ENCODE measurements around the gene TSSK3.

The TSSK3 gene

GRCh38 chr1:32332290-32333079 lies 29.9 kb upstream of the TSSK3 start:
- H3K27me3 ChIP-seq (ENCODE audit: control insufficient read depth, insufficient read depth, low read length) = no peaks in the 10 kb centered on the region
- H3K4me3 ChIP-seq (ENCODE audit: low read depth, low read length) = no peak overlapping the region
- H3K79me2 ChIP-seq = no peaks in the 10 kb centered on the region
- H3K27ac ChIP-seq = no peak overlapping the region
- H3K4me2 ChIP-seq (ENCODE audit: low read length) = no peak overlapping the region
- no peak overlapping the region for H2AFZ ChIP-seq
- no peak for TF ChIP-seq CTCF (IDR thresholded peaks at IDR 0.05)
- no peaks in the 10 kb centered on the region for H3K36me3 ChIP-seq (ENCODE audit: control insufficient read depth, insufficient read depth, low read length)
- no peak overlapping the region for H3K9ac ChIP-seq
- H3K4me1 ChIP-seq = no peaks in the 10 kb centered on the region
- no peaks in the 10 kb centered on the region for H3K9me3 ChIP-seq (ENCODE audit: control insufficient read depth, low read length)

- H3K9me3 ChIP-seq (ENCODE audit: control insufficient read depth, low read length) = no peaks in the 10 kb centered on the region
- H3K27ac ChIP-seq = no peak overlapping the region
- no peak overlapping the region for H3K4me3 ChIP-seq (ENCODE audit: low read depth, low read length)
- no peak overlapping the region for H2AFZ ChIP-seq
- no peaks in the 10 kb centered on the region for H3K36me3 ChIP-seq (ENCODE audit: control insufficient read depth, insufficient read depth, low read length)
- no peaks in the 10 kb centered on the region for H3K27me3 ChIP-seq (ENCODE audit: control insufficient read depth, insufficient read depth, low read length)
- H3K4me1 ChIP-seq = no peaks in the 10 kb centered on the region
- no peak overlapping the region for H3K9ac ChIP-seq
- TF ChIP-seq CTCF (IDR thresholded peaks at IDR 0.05) = no peak
- no peak overlapping the region for H3K4me2 ChIP-seq (ENCODE audit: low read length)
- no peaks in the 10 kb centered on the region for H3K79me2 ChIP-seq
These were observed 28.9 kb upstream of the TSSK3 start for GRCh38 chr1:32333251-32333963.

GRCh38 chr1:32334274-32334861 lies 28.0 kb upstream of the TSSK3 start:
- Histone ChIP-seq H2AFZ (no peak overlapping the region), H3K9me3 (ENCODE audit: control insufficient read depth, low read length) (no peaks in the 10 kb centered on the region), H3K4me3 (ENCODE audit: low read depth, low read length) (no peak overlapping the region), H3K27me3 (ENCODE audit: control insufficient read depth, insufficient read depth, low read length) (no peaks in the 10 kb centered on the region), H3K4me2 (ENCODE audit: low read length) (no peak overlapping the region), H3K9ac (no peak overlapping the region), H3K36me3 (ENCODE audit: control insufficient read depth, insufficient read depth, low read length) (no peaks in the 10 kb centered on the region), H3K79me2 (no peaks in the 10 kb centered on the region), H3K4me1 (no peaks in the 10 kb centered on the region), H3K27ac (no peak overlapping the region)
- no peak for TF ChIP-seq CTCF (IDR thresholded peaks at IDR 0.05)

- Histone ChIP-seq H3K9ac (no peak overlapping the region), H3K4me3 (ENCODE audit: low read depth, low read length) (peak overlapping the region; percentile 3), H3K27me3 (ENCODE audit: control insufficient read depth, insufficient read depth, low read length) (no peaks in the 10 kb centered on the region), H3K4me2 (ENCODE audit: low read length) (peak overlapping the region; percentile 28), H2AFZ (no peak overlapping the region), H3K27ac (no peak overlapping the region), H3K36me3 (ENCODE audit: control insufficient read depth, insufficient read depth, low read length) (no peaks in the 10 kb centered on the region), H3K79me2 (no peaks in the 10 kb centered on the region), H3K9me3 (ENCODE audit: control insufficient read depth, low read length) (no peaks in the 10 kb centered on the region), H3K4me1 (no peaks in the 10 kb centered on the region)
- TF ChIP-seq CTCF (IDR thresholded peaks at IDR 0.05) = peak; percentile 40
These were observed 27.3 kb upstream of the TSSK3 start for GRCh38 chr1:32334864-32335534.

Data from parathyroid adenoma (tissue), 2 donors.